ENCODE measurements around the gene CEP104.

Gene CEP104

GRCh38 chr1:3898994-3899753 lies 42.2 kb upstream of the CEP104 start:
- no peaks in the 10 kb centered on the region for H4K20me1 ChIP-seq (ENCODE audit: control insufficient read depth, insufficient read depth, low read depth, low read length)

DNA sequence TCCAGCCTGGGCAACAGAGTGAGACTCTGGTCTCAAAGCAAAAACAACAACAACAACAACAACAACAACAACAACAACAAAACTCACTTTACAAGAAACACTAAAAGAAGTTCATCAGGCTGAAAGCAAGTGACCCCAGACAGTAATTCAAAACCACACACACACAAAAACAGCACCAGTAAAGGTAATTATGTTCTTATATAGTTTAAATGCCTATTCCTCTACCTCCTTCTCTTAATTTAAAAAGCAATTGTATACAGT lies 41.4 kb upstream of the CEP104 start:
- H3K9me2 ChIP-seq (replicated peaks; ENCODE audit: control insufficient read depth, low read length), result no peaks in the 10 kb centered on the region
- TF ChIP-seq, protein P1, sequence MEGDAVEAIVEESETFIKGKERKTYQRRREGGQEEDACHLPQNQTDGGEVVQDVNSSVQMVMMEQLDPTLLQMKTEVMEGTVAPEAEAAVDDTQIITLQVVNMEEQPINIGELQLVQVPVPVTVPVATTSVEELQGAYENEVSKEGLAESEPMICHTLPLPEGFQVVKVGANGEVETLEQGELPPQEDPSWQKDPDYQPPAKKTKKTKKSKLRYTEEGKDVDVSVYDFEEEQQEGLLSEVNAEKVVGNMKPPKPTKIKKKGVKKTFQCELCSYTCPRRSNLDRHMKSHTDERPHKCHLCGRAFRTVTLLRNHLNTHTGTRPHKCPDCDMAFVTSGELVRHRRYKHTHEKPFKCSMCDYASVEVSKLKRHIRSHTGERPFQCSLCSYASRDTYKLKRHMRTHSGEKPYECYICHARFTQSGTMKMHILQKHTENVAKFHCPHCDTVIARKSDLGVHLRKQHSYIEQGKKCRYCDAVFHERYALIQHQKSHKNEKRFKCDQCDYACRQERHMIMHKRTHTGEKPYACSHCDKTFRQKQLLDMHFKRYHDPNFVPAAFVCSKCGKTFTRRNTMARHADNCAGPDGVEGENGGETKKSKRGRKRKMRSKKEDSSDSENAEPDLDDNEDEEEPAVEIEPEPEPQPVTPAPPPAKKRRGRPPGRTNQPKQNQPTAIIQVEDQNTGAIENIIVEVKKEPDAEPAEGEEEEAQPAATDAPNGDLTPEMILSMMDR (IDR thresholded peaks at IDR 0.05; ENCODE audit: low read depth, low read length, poor library complexity, severe bottlenecking), result no peak
- no peak for TF ChIP-seq EZH2phosphoT487 (IDR thresholded peaks at IDR 0.05; ENCODE audit: borderline replicate concordance, low read length)
- no peaks in the 10 kb centered on the region for H3K9me3 ChIP-seq (ENCODE audit: control insufficient read depth, insufficient read depth, low read length)
- peaks cover 9% of the 10 kb centered on the region for H3F3A ChIP-seq (ENCODE audit: control insufficient read depth, insufficient read depth)
- H3K4me2 ChIP-seq (ENCODE audit: low read length), result peak overlapping the region; percentile 100
- H3K4me1 ChIP-seq (ENCODE audit: control insufficient read depth, low read length), result peaks cover 45% of the 10 kb centered on the region
- no peaks in the 10 kb centered on the region for H4K20me1 ChIP-seq (ENCODE audit: control insufficient read depth, insufficient read depth, low read depth, low read length)
- H3K27ac ChIP-seq (ENCODE audit: low read depth, low read length), result no peak overlapping the region
- H3K27me3 ChIP-seq (ENCODE audit: control insufficient read depth, low read length), result no peaks in the 10 kb centered on the region
- H3K4me3 ChIP-seq (ENCODE audit: low read length), result peak overlapping the region; percentile 98; the same call in 1 of the 2 replicates
- H3K36me3 ChIP-seq (ENCODE audit: control insufficient read depth, low read length), result peaks cover 25% of the 10 kb centered on the region
- H3K79me2 ChIP-seq (ENCODE audit: control insufficient read depth, low read length), result peaks cover 64% of the 10 kb centered on the region

More at GRCh38 chr1:3898994-3899753, 42.2 kb upstream of the CEP104 start:
- Histone ChIP-seq H3K4me2 (ENCODE audit: low read length) (peak overlapping the region; percentile 100), H3K79me2 (ENCODE audit: control insufficient read depth, low read length) (peaks cover 56% of the 10 kb centered on the region), H3K4me3 (ENCODE audit: low read length) (peak overlapping the region; percentile 98), H3K27ac (ENCODE audit: low read depth, low read length) (peak overlapping the region; percentile 94), H3K9me3 (ENCODE audit: control insufficient read depth, insufficient read depth, low read length) (no peaks in the 10 kb centered on the region), H3K4me1 (ENCODE audit: control insufficient read depth, low read length) (peaks cover 46% of the 10 kb centered on the region), H3K36me3 (ENCODE audit: control insufficient read depth, low read length) (peaks cover 29% of the 10 kb centered on the region), H3F3A (ENCODE audit: control insufficient read depth, insufficient read depth) (peaks cover 9% of the 10 kb centered on the region), H3K9me2 (replicated peaks; ENCODE audit: control insufficient read depth, low read length) (no peaks in the 10 kb centered on the region), H3K27me3 (ENCODE audit: control insufficient read depth, low read length) (no peaks in the 10 kb centered on the region)
- TF ChIP-seq, protein P1 (IDR thresholded peaks at IDR 0.05; ENCODE audit: low read depth, low read length, poor library complexity, severe bottlenecking), result no peak

DNA sequence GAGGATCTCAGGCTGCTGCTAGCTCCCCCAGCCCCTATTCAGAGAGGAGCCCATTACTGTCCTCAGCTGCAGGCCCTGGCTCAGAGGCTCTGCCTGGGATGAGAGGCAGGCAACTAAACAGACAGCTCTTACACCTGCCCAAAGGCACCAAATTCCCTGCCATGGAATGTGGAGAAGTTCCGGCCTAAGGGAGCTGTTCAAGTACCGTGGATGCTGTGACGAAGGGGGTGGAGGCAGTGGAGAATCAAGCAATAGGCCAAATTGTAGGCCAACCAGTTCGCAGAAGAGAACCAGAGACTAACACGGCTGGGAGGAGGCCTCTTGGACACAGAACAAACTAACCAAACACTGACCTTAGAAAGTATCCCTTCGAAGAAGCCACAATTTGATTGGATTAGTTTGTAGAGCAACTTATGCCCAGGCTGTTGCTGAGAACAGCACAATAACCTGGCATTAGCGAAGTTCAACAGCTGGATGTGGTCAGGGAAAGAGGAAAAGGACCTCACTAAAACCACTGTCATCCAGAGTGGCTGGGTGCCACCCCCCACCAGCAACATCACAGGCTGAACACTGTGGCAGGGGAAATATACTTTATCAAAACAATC lies 39.5 kb upstream of the CEP104 start:
- Histone ChIP-seq H3K36me3 (ENCODE audit: control insufficient read depth, low read length) (peaks cover 26% of the 10 kb centered on the region), H3K27ac (ENCODE audit: low read depth, low read length) (no peak overlapping the region), H3K79me2 (ENCODE audit: control insufficient read depth, low read length) (peaks cover 75% of the 10 kb centered on the region), H3K27me3 (ENCODE audit: control insufficient read depth, low read length) (no peaks in the 10 kb centered on the region), H4K20me1 (ENCODE audit: control insufficient read depth, insufficient read depth, low read depth, low read length) (no peaks in the 10 kb centered on the region), H3F3A (ENCODE audit: control insufficient read depth, insufficient read depth) (peaks cover 2% of the 10 kb centered on the region; the same call in 1 of the 2 replicates), H3K4me2 (ENCODE audit: low read length) (no peak overlapping the region), H3K4me1 (ENCODE audit: control insufficient read depth, low read length) (peaks cover 34% of the 10 kb centered on the region), H3K9me2 (replicated peaks; ENCODE audit: control insufficient read depth, low read length) (no peaks in the 10 kb centered on the region), H3K9me3 (ENCODE audit: control insufficient read depth, insufficient read depth, low read length) (no peaks in the 10 kb centered on the region), H3K4me3 (ENCODE audit: low read length) (no peak overlapping the region)
- TF ChIP-seq EZH2phosphoT487 (IDR thresholded peaks at IDR 0.05; ENCODE audit: borderline replicate concordance, low read length), result no peak
- TF ChIP-seq, protein P1 (IDR thresholded peaks at IDR 0.05; ENCODE audit: low read depth, low read length, poor library complexity, severe bottlenecking), result no peak

All from DOHH2 (cell line).